Effector memory CD4-positive, alpha-beta T cell (primary cell): ENCODE measurements around the gene BICD2.
"Not testable (repeated sequence)": the region's sequence is repeated elsewhere in the genome, so short reads cannot be mapped to it uniquely, and the experiment has no call there.

Source experiments
- DNase-seq, 3 donors: peaks; one replicate each; pipeline ENCODE4 v3.0.0-alpha.2; 2020
- H3K27ac ChIP-seq: 2 replicates; pipeline ENCODE4 v1.7.0; 2013; ENCODE audit warnings: mild to moderate bottlenecking, low read length, moderate library complexity; ENCODE audit not compliant: insufficient read depth, poor library complexity, severe bottlenecking
- H3K27me3 ChIP-seq: replicated peaks from 2 replicates; pipeline ENCODE4 v1.7.0; 2013; ENCODE audit warnings: mild to moderate bottlenecking, low read length; ENCODE audit not compliant: insufficient read depth, control insufficient read depth, poor library complexity, severe bottlenecking
- H3K36me3 ChIP-seq: 2 replicates; pipeline ENCODE4 v1.7.0; 2013; ENCODE audit warnings: mild to moderate bottlenecking, low read length, moderate library complexity; ENCODE audit not compliant: control insufficient read depth, insufficient read depth
- H3K4me1 ChIP-seq: 2 replicates; pipeline ENCODE4 v1.7.0; 2013; ENCODE audit warnings: low read length, mild to moderate bottlenecking; ENCODE audit not compliant: control insufficient read depth, insufficient read depth, poor library complexity, severe bottlenecking
- H3K4me3 ChIP-seq: 2 replicates; pipeline ENCODE4 v1.7.0; 2013; ENCODE audit warnings: low read length, low read depth, mild to moderate bottlenecking; ENCODE audit not compliant: insufficient read depth, poor library complexity, severe bottlenecking
- H3K9me3 ChIP-seq: 2 replicates; pipeline ENCODE4 v1.7.0; 2013; ENCODE audit warnings: mild to moderate bottlenecking, low read length, moderate library complexity; ENCODE audit not compliant: control insufficient read depth
- total RNA-seq, 3 donors: gene quantifications; one replicate each; lab custom pipeline; 2026; lab: John Stamatoyannopoulos, UW

Gene BICD2
- 82.2 to 96.5 (median 90.0) reads per million in 3 donors for total RNA-seq

DNA sequence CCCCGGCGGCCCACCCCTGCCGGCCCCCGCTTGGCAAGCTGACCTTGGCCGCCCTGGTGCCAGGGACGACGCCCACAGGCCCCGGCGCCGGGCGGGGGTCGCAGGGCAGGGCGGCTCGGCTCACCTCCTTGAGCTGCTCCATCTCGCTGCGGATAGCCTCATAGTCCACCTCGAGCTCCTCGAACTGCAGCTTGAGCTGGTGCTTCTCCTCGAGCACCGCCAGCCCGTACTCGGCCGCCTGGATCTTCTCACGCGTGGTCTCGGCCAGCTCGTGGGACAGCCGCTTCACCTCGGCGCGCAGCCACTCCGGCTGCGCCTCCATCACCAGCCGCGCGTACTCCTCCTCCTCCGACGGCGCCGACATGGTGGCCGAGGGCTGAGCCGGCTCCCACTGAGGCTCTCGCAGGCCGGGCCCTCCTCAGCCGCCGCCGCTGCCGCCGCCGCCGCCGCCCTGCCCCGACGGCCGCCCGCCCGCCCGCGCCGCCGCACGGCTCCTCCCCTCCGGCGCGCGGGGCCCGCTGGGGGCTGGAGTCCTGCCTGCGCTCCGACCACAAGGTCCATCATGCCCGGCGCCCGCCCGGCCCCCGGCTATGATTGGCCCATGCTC, at the start of gene BICD2:
Gene BICD2, minus strand, starts transcription at position 453 of the 607 bp plus-strand sequence. Its CDS starts 89 bp downstream, at position 364.
- H3K36me3 ChIP-seq = no peaks in the 10 kb centered on the region
- peaks cover 31% of the 10 kb centered on the region for H3K4me1 ChIP-seq
- peak in 1 of 3 donors; percentile 95 for DNase-seq

DNA sequence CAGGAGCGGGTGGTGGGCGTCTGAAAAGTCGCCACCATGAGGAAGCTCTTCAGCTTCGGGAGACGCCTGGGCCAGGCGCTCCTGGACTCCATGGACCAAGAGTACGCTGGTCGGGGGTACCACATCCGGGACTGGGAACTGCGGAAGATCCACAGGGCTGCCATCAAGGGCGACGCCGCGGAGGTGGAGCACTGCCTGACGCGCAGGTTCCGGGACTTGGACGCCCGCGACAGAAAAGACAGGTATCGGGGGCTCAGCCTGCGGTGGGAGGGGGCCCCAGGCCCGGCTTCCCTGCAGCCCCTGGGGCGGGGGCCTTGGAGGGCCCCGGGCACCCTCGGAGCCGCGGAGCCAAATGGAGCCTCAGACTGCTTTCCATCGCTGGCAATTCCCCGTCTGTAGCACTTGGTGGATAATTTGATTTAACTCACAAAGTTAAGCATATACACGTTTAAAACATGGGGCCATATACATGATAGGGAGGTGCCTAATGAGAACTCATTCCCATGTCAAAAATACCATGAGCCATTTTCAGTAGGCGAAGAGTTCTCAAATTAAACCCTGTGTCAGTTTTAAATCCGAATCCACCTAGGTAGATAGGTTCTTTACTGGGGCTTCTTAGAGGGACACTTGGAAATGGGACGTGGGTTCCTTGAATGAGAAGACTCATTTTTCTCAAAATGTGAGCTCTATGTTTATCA, 45.1 kb upstream of the BICD2 start:
- Histone ChIP-seq H3K27me3 (peaks cover 41% of the 10 kb centered on the region), H3K4me3 (peak overlapping the region; percentile 69), H3K4me1 (peaks cover 28% of the 10 kb centered on the region)
- H3K36me3 ChIP-seq, DNase-seq, H3K9me3 ChIP-seq, H3K27ac ChIP-seq: not testable (repeated sequence)

More for the DNA sequence above, at the start of gene BICD2:
- Histone ChIP-seq H3K27ac (peak within 1 kb of the TSS; percentile 98), H3K27me3 (no peaks in the 10 kb centered on the region), H3K9me3 (no peaks in the 10 kb centered on the region), H3K4me3 (peak within 1 kb of the TSS; percentile 72)

- peak in 2 of 3 donors; percentile 13 to 19 for DNase-seq
- peak overlapping the region; percentile 69 for H3K4me3 ChIP-seq
Measured at GRCh38 chr9:92808726-92809451, 44.3 kb upstream of the BICD2 start.

GRCh38 chr9:92807757-92808725, 43.4 kb upstream of the BICD2 start:
- peak in 1 of 3 donors; percentile 3 for DNase-seq
- no peak overlapping the region for H3K27ac ChIP-seq
- peaks cover 41% of the 10 kb centered on the region for H3K27me3 ChIP-seq
- H3K9me3 ChIP-seq = no peaks in the 10 kb centered on the region
- H3K36me3 ChIP-seq = no peaks in the 10 kb centered on the region
- peaks cover 28% of the 10 kb centered on the region for H3K4me1 ChIP-seq
- peak overlapping the region; percentile 69 for H3K4me3 ChIP-seq

More at GRCh38 chr9:92808726-92809451, 44.3 kb upstream of the BICD2 start:
- Histone ChIP-seq H3K27ac (no peak overlapping the region), H3K27me3 (peaks cover 41% of the 10 kb centered on the region), H3K4me1 (peaks cover 28% of the 10 kb centered on the region), H3K9me3 (no peaks in the 10 kb centered on the region), H3K36me3 (no peaks in the 10 kb centered on the region)

GRCh38 chr9:92807031-92807756, 42.6 kb upstream of the BICD2 start:
- Histone ChIP-seq H3K27ac (no peak overlapping the region), H3K4me3 (peak overlapping the region; percentile 69), H3K36me3 (no peaks in the 10 kb centered on the region), H3K4me1 (peaks cover 28% of the 10 kb centered on the region), H3K27me3 (peaks cover 41% of the 10 kb centered on the region), H3K9me3 (no peaks in the 10 kb centered on the region)
- DNase-seq = no peak

GRCh38 chr9:92804727-92805126, 40.1 kb upstream of the BICD2 start:
- no peak for DNase-seq

DNA sequence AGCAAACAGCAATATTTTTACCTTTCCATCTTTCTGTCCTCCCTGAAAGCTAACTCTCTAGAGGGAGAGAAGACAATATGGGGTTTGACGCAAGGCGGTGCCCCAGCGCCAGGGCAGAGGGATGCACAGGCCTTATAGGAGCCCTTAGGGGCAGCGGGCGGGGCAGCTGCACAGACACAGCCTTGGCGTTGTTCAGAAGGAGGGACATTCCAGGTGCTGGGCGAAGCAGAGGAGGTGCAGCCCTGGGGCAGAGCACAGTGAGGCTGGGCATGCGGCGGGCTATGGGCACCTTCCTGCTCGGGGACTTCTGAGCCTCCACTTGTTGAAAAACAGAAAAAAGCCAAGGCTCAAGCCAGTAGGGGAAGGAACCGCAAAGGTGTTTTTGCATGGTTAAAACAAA, 33.7 kb upstream of the BICD2 start:
- DNase-seq = no peak
- Histone ChIP-seq H3K4me1 (no peaks in the 10 kb centered on the region), H3K4me3 (no peak overlapping the region), H3K36me3 (no peaks in the 10 kb centered on the region), H3K27me3 (no peaks in the 10 kb centered on the region), H3K9me3 (no peaks in the 10 kb centered on the region), H3K27ac (no peak overlapping the region)

More at GRCh38 chr9:92804727-92805126, 40.1 kb upstream of the BICD2 start:
- Histone ChIP-seq H3K9me3 (no peaks in the 10 kb centered on the region), H3K36me3 (no peaks in the 10 kb centered on the region), H3K27me3 (peaks cover 33% of the 10 kb centered on the region), H3K27ac (no peak overlapping the region), H3K4me1 (peaks cover 25% of the 10 kb centered on the region), H3K4me3 (no peak overlapping the region)

DNA sequence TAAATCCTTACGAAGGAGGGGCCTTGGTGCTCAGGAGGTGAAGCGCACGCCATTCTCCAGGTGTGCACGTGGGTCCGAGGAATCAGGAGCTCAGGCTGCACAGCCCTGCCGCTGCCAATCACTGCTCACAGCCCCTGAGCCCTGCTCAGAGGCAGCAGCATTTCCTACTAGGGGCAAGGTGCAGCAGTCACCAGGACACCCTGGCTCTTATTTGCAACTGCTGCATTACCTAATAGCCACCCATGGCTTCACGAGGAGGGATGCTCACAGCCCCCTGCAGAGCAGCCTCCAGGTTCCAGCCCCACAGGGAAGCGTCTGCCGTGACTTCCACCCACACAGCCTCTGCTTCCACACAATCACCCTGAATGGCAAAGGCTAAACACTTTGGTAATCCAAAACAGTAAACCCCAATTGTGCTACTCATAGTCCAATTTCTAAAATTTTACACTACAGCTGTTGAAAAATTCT, 31.7 kb upstream of the BICD2 start:
- not testable (repeated sequence) for H3K27me3 ChIP-seq, H3K4me1 ChIP-seq, H3K27ac ChIP-seq, H3K36me3 ChIP-seq, H3K4me3 ChIP-seq, H3K9me3 ChIP-seq, DNase-seq
